NCI-H2227 (cell line): ENCODE results near the gene CMSS1.

Source experiments
- DNase-seq: peaks from one replicate; lab custom pipeline; 2025; ENCODE audit not compliant: unreplicated experiment; lab: John Stamatoyannopoulos, UW

The CMSS1 gene

DNA sequence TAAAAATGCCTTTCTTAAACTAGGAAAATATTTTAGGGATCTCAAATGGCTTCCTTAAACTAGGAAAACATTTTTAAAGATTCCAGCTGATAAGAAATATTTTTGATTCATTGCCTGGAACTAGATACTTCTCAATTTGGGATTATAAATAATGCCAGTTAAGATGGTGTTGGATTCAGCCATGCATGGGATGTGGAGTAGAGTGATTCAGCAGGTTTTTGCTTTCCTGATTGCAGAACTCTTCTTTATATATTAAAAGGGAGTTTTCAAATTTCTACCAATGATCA is 281.1 kb downstream of the CMSS1 start:
- DNase-seq = no peak

DNA sequence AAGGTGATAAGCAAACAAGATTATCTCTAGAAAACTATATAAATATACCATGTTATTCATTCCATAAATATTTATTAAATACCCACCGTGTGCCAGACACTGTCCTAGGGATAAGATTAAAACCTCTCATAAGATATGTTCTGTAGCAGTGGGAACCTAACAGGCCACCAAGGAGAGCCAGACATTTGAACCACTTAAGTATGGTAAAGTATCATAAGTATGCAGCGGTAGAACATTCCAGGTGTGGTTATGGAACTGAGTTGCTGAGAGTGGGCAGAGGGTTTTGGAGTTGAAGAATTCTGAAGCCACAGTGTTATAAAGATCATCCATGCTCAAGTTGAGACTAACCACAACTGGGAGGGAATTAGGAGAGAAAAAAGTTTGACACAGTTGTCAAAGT is 282.0 kb downstream of the CMSS1 start:
- DNase-seq = no peak

DNA sequence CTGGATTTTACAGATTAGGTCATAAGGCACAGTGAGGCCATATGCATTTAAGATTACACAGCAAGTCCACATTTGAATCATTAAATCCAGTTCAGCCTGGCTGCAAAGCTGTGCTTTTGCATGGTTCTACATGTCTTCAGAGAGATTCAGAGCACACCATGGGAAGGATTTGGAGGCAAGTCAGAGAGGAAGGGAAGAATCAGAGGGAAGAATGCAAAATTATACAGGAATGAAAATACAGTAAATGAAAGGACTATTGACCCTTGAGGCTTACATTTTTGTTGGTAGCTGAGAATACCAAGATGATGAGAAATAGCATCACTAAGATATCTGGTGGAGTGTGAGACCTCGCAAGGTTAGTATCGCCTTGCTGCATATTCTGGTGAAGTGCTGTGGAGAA is 282.8 kb downstream of the CMSS1 start:
- DNase-seq = no peak

DNA sequence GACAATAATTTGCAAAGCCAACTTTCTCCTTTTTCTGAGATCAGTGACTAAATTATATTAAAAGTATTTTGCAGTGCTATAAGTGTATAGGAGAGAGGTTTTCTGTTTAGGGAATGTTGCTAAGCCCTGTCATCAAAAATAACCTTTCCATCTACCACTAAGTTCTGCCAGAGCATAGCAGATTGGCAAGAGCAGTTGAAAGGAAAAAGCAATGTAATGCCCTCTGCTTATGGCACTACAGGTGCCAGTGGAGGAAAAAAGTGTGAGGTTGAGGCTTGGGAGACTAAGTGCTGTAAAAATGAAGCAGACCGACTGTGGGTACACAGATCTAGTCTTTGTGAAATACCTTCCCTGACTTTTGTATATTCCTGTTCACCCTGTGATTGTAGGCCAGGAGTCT is 285.1 kb downstream of the CMSS1 start:
- DNase-seq = no peak

DNA sequence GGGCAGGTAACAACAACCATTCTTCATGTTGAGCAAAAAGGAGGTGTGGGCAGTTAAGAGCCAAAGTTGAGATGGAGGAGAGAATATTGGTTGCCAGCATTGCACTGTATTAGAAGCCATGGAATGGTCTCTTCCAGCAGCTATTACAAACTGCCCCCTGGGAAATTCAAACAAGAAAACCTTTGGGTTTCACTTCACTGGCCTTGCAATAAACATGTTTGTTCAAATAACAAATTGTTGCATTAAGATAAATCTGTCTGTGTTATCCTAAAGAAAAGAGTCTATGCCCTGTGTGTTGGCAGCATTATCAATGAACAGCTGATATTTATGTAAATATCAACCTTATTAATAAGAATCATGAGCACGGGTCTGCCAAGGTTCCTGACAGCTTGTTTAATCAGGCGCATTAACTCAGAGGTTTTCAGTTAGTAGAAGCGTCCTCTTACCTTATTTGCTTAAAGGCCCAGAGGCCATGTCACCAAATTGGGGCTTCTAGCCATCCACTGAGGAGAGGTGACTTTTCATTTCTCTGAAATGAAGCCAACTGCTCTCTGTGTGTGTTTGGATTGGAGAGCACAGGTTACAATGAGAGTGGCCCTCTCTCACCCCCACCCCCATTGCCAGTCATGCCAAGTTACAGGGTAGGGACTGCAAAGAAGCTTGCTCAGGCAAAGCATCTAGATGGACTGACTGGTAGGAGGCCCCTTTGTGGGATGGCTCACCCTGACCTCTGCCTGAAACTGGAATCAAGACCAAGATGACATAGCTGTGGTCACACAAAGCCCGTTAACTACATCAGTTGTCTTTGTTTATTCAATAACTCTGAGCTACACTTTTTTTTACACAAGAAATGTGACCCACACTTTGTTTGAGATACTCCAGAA is 286.1 kb downstream of the CMSS1 start:
- DNase-seq = no peak

DNA sequence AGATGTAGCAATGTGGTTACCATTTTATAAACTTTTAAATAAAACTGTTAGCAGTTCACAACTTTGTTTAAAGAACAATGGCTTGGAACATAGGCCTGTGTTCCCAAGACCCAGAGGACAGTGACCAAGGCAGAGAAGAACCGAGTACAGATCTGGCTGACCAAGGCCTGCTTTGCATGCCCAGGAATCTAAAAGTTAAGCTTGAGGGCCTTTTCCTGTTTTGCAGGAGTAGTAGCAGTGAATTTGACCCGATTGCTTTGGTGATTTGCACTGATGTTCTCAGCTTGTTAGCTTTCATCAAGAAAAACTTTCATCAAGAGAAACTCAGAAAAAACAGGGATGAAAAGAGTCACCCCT is 286.8 kb downstream of the CMSS1 start:
- DNase-seq = no peak

DNA sequence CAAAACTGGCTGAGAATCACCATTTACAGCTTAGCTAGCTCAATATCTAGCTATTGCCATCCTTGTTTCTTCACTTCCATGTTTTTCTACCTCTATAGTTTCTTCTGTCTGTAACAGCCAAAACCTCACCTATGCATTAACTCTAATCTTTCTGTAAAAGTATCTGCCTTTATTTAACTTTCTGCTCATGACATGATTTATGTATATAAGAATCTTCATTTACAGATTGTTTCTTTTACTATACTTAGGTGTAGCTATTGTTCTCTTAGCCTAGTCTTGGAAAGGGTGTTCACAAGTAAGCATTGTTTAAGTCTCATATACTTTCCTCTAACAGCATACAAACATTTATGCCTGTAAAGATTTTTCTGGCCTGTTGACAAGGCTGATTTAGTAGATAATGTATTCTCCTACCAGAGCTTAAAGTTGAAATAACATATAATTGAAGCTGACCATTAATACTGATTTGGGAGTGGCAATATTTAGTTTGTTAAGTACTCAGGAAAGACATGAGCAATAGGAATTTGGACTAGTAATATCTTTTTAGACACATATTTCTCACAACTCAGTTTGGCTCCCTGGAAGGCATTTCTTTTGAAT is 287.3 kb downstream of the CMSS1 start:
- DNase-seq = no peak

DNA sequence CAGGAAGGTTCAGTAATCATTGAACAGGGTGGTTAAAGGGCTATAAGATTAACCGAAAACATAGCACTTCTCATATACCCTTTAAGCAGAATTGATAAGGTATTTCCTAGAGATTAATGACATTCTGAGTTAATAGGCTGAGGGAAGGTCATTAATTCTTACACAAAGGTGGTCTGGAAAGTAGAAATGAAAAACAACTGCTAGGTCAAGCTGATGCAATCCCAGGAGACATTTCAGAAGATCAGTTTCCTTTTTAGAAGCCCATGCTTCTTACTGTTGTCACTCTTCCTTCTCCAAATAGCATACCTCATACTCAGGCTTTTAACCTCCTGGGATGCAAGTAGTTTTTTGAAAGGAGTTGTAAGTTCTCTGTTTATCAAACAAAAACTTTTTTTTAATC is 287.8 kb downstream of the CMSS1 start:
- no peak for DNase-seq

DNA sequence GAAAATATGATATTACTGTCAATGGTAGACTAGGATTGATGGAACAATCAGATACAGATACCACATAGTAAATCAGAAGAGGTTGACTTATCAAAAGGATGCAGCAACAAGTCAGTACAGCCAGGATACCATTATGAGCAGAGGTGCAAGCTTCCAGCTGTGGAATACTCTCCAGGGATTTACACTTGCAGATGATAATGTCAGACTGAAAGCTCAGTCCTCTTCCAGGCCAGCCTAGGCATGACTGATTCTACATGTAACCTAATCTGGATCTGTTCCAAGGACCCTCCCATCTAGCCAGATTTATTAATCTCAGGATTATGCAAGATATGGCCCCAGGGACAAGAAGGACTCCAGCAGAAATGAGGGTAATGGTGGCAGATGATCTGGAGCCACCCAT is 288.4 kb downstream of the CMSS1 start:
- DNase-seq = no peak

DNA sequence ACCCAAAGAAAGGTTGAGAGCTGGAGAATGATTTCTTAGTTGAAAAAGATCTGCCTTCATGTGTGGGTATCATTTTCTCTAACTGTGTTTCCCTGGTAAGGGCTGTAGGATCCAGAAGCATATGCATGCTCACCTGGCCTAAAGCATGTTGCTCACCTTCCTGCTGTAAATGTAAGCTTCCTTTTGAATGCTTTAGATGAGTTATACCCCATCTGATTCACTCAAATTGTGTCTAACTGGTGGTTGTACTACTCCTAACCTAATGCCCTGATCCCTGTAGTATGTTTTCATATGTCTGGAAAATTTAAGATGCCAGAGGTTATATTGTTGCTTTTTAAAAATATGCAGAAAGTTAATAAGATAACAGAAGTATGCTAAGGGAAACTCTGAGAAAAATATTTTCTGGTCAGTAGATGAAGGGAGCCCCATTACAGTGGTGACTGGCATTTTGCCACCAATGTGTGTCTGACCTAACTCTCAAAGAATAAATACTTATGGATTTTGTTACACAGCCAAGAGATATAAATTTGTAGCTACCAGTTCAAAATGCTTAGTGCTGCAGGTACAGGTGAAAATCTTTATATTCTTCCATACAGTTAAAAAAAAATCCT is 289.0 kb downstream of the CMSS1 start:
- DNase-seq = no peak

DNA sequence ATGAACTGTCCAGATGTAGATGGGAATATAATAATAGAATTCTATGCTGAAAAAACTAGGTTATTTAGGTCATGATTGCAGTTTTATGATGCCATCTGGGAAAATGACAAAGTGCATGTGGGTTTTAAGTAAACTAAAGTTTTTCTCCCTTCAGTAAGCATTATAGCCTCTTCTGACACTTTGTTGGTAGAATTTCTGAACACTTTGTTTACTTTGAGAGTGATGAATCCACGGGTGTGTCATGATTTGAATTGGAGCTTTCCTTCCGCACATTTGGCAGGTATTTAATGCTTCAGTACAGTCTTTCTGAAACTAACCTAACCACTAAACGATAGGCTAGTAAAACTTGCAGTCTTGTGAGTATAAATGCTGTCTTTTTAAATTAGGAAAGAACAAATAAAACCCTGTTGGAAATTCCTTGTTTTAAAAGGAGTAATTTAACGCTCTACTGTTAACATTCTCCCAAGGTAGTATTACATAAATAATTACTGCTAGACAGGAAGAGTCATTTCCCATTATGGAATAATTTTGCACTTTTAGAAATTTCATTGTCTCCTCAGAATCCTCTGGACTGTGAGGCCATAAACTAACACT is 289.7 kb downstream of the CMSS1 start:
- no peak for DNase-seq

DNA sequence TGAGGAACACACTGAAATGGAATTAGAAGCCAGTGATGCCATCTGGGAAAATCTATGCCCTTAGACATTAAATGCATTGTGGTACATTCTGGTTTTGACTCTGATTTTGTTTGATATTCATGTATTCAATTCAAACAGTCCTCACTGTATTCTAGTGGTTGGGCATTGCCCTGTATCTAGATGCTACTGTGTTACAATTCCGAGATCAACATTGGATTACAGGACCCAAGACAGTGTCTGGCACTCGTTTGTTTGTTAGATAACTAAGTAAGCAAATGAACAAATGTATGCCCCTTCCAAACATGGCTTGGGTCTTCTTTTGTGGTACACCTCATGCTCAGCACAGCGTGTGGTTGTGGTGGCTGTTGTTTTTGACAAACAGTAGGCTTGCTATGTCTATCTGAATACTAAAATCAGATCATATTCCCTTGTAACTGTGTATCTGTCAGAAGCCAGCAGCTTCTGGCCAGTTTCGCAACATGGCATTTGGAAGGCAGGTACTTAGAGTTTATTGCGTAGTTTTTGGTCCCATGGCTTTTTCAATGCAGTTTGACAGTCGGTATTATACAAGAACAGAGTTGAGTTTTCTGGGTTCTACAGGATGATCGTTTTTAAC is 290.9 kb downstream of the CMSS1 start:
- DNase-seq = no peak

DNA sequence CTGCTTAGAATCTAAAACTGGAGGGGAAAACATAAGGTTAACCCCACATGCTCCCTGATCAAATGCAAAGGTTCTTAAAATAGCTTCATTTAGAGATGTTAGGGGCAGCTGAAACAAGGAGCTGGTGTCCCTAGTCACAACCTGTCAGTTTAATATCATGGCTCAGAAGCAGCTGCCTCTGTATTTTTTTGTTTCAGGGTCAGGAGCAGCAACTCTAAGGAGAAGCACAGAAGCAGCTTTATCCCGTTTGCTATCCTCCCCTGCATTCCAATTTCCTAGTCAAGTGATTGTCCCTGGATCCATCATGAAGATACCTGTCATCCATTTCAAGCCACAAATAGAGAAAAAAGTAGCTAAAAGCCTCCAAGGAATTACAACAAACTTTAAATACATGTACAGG is 292.5 kb downstream of the CMSS1 start:
- DNase-seq = no peak

DNA sequence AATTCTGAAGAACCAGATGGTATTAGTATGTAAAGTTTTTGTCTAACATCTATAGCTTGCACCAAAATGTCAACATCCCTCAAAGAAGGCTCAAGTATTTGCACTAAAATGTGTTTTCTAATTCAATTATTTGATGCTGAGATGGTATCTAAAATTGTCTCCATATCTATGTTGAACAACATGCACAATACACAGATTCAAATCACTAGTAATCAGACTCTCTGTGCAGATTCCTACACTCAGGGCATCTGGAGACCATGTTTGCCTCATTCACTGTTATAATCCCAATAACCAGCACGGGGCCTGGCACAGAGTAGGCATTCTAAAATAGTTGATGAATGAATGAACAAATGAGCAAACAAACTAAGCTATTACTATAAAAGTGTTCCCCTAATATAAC is 294.1 kb downstream of the CMSS1 start:
- DNase-seq = no peak

DNA sequence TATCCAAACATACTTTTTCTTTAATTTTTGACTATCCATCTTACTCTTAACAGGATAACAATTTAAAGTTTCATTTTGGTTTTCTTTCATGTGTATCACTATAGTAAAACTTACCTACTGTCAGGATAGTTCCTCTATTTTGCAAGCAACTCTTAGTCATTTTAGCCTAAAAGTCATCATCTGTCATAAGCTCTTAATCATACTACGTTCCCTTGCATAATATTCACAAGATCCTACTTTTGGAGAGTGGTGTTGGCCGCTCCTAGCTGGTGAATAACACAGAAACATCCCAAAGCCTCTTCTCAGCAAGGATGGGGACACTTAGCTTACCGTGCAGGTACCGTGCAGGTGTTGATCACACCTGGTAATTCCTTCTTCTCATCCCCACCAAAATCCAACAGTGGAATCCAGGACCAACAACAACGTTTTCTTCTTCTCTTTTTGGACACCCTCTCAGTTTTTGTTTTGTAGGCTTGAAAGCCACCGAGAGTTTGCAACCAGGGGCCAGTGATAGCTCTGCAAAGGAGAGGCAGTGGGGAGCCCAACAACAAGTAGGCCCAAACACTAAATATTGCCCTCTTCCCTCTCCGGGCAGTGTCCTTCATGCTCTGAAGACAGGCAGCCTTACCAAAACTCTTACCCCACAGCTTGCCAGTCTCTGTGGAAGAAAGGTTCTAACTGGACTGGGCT is 296.2 kb downstream of the CMSS1 start:
- no peak for DNase-seq

DNA sequence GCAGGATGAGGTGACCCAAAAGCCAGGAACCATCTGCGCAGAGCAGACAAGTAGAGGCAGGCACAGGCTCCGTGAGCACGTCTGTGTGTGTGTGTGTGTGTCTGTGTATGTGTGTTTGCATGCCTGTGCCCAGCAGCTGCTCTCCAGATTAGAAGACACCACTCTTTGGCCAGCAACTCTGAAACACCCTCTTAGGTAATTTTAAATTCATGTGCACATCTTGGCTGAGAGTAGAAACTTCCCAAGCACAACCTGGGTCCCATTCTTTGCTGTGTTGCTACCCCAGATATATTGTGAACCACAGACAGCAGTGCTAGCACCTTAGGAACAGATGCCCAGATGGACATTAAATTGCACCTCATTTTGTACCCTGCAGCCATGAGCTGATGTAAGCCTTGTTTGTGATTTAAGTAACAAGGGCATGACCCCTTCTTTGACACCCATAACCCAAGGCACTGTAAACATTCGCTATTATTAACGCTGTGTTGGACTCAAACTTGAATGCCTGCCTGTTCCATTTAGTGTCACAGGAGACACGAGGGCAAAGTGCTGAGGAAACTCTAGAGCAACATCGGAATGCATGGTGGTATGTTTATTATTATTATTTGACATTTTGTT is 296.9 kb downstream of the CMSS1 start, which contains the start of gene FILIP1L:
Gene FILIP1L (minus strand): TSS at position 89 of the 618 bp plus-strand sequence.
- DNase-seq = no peak

DNA sequence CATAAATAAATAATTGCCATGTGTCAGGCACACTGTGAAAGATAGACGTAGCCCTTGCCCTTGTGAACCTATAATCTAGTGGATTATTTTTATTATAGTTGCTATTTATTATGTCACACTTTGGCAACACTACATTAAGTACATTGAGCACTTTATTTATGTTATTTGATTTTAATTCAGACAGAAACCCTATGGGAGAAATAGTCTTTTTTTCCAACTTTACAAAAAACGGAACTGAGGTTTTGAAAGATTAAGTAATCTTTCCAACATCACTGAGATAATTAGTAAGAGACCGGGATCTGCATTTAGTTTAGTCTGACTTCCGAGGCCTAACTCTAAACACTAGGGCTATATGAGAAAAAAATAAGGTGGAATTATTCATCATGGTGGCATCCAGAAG is 299.4 kb downstream of the CMSS1 start:
- no peak for DNase-seq

DNA sequence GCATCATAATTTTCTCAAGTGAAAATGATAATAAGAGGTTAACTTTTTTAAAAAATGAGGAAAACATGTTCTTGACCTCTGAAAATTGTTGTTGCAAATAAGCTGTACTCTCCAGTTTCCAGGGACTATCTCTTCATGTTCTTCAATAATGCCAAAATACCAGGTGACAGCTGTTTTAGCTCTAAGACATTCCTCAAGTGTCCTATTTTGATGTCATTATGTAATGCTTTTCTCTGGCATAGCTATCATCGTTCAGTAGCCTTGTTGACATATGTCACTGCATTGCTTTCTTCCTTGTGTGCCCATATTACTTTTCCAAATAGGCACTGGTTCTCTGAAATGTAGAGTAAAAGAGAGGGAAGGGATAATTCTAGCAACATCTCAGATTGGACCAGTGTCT is 302.4 kb downstream of the CMSS1 start:
- no peak for DNase-seq

DNA sequence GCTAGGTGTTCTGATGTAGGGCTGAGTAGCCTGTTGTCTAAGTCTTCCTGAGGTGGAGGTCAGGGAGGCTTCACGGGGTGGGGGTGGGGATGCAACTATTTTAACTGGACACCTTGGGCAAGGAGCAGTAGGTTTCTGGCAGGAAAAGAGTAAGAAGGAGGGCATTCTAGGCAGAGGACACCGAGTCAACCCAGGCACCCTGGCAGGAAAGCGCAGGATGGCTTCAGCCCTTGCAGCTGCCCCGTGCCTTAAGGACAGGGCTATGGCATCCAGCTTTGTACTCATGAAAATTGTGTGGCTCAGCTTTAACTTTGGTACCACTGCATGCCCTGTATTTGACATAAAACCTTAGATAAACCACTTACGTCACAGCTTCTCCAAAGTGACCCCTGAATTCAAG is 303.0 kb downstream of the CMSS1 start:
- no peak for DNase-seq

DNA sequence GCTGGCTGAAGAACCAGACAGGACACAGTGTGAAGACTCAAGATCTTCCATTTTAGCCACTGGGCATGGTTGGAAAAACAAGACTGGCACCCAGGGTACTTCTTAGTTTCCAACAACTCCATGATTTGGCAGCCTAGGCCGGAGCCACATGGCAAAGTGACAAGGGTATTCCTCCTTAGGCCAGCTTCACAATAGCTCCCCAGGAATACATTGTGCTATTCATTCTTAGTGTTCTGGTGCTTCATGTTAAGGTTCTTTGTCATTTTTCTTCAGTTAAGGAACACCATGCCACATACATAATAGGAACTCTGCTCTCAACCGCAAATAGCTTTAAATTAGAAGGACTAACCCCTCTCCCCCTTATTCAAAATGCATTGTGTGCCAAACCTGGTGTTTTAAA is 304.7 kb downstream of the CMSS1 start:
- DNase-seq = no peak

DNA sequence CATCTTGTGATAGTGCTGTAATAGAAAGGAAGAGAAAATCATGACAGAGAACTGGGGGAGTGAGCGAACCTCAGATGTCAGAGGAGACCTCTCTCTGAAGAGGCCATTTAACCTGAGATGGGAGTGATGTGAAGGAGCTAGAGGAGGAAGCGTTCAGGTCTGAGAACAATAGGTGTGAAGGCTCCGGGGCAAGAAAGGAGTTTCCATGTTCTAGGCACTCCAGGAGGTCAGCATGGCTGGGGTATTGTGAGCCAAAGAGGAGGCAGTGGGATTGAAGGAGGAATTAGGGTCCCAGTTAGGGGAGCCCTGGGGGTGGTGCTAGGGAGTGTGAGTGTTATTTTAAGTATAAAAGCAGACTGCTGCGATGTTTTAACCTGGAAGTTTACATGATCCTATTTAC is 305.4 kb downstream of the CMSS1 start:
- no peak for DNase-seq
